A549 (cell line): ENCODE measurements around the gene CEACAM16. TPM values are rescaled to one million over a fixed set of nuclear protein-coding genes. Genes with fewer than 3 reads are reported as not detected.

Source experiments
- ATAC-seq, 2 experiments: fragments of 200-7000 bp in 1 of 2; fragments of >200 bp in 1 of 2; cut with Nextera tagmentation in 1 of 2; cut with Tn5 transposase in 1 of 2; 3 replicates each; pipeline versions ENCODE4 v1.8.0 to v1.9.1; 2018 to 2020; ENCODE audit warnings: mild to moderate bottlenecking in 1 of 2, moderate library complexity in 1 of 2
- CTCF ChIA-PET: fragments of 300-600 bp; sonication (Branson Sonifier 250); formaldehyde crosslinking; extraction: SDS; loops from one replicate; lab custom pipeline; 2021; ENCODE audit warnings: antibody characterized with exemption, inconsistent platforms; lab: Yijun Ruan, JAX
- POLR2A ChIA-PET: fragments of 350-600 bp; formaldehyde crosslinking; extraction: SDS; loops from one replicate; lab custom pipeline; 2021; ENCODE audit warnings: antibody characterized with exemption, inconsistent platforms; lab: Yijun Ruan, JAX
- DNase-seq, 2 experiments: peaks; one replicate each; pipeline versions ENCODE4 v3.0.0 to v3.0.0-alpha.2; 2011 to 2016; ENCODE audit warnings: low read depth in 1 of 2, low spot score in 1 of 2
- FAIRE-seq: peaks from 2 replicates; lab custom pipeline; 2011; peaks lifted over from hg19 to GRCh38; lab: Jason Lieb, UNC
- H3K27ac ChIP-seq, 2 experiments: fragments of >200 bp; sonication (Bioruptor Twin); formaldehyde crosslinking; 3 replicates each; pipeline ENCODE4 v1.5.1; 2016 to 2017
- H3K4me1 ChIP-seq: fragments of >200 bp; sonication (Bioruptor Twin); formaldehyde crosslinking; 3 replicates; pipeline ENCODE4 v1.6.1; 2016
- H3K4me2 ChIP-seq: fragments of >200 bp; sonication (Bioruptor Twin); formaldehyde crosslinking; 3 replicates; pipeline ENCODE4 v1.6.1; 2016
- H3K4me3 ChIP-seq: fragments of >200 bp; sonication (Bioruptor Twin); formaldehyde crosslinking; 3 replicates; pipeline ENCODE4 v1.5.1; 2016
- H3K9me3 ChIP-seq: fragments of >200 bp; sonication (Bioruptor Twin); formaldehyde crosslinking; 3 replicates; pipeline ENCODE4 v1.6.1; 2016
- ATOH8 ChIP-seq: fragments of 250-450 bp; sonication (Bioruptor Pico); IDR thresholded peaks from 2 replicates; pipeline ENCODE4 v1.5.0; 2020; ENCODE audit warnings: low read depth, mild to moderate bottlenecking, moderate library complexity
- CBX8 ChIP-seq: fragments of 200-600 bp; sonication (generic); IDR thresholded peaks from 2 replicates; pipeline ENCODE4 v1.6.1; 2016
- CEBPB ChIP-seq, 2 experiments: fragments of >200 bp in 1 of 2; sonication (Bioruptor Twin) in 1 of 2; formaldehyde crosslinking in 1 of 2; IDR thresholded peaks; 2 replicates each; pipeline ENCODE4 v1.6.1; 2012 to 2016
- E2F6 ChIP-seq: IDR thresholded peaks from 2 replicates; pipeline ENCODE4 v1.6.1; 2012; ENCODE audit warnings: low read depth, borderline replicate concordance
- EHMT2 ChIP-seq: fragments of 200-600 bp; sonication (generic); IDR thresholded peaks from 2 replicates; pipeline ENCODE4 v1.6.1; 2016; ENCODE audit warnings: antibody characterized with exemption, low read depth, mild to moderate bottlenecking, moderate library complexity
- ELK1 ChIP-seq: fragments of 150-350 bp; IDR thresholded peaks from 2 replicates; pipeline ENCODE4 v1.6.1; 2014; ENCODE audit warnings: low read depth, mild to moderate bottlenecking, low read length
- FOSL2 ChIP-seq, 2 experiments: fragments of 450-650 bp in 1 of 2; fragments of >200 bp in 1 of 2; sonication (Bioruptor Twin) in 1 of 2; formaldehyde crosslinking; IDR thresholded peaks; 2 replicates each; pipeline versions ENCODE4 v1.5.0 to v1.6.1; 2016 to 2020; ENCODE audit warnings: mild to moderate bottlenecking in 1 of 2, moderate library complexity in 1 of 2
- GATA3 ChIP-seq: IDR thresholded peaks from 2 replicates; pipeline ENCODE4 v1.6.1; 2012; ENCODE audit warnings: borderline replicate concordance
- HOXB13 ChIP-seq: fragments of 250-450 bp; sonication (Bioruptor Pico); IDR thresholded peaks from 2 replicates; pipeline ENCODE4 v1.5.0; 2020; ENCODE audit warnings: low read depth, mild to moderate bottlenecking, moderate library complexity
- JUN ChIP-seq, 2 experiments: fragments of >200 bp; sonication (Bioruptor Twin); formaldehyde crosslinking; IDR thresholded peaks; 2 replicates in 1 of 2; 3 replicates in 1 of 2; pipeline ENCODE4 v1.6.1; 2016 to 2017
- KDM1A ChIP-seq: fragments of 200-600 bp; sonication (generic); IDR thresholded peaks from 2 replicates; pipeline ENCODE4 v1.6.1; 2016; ENCODE audit warnings: low read depth, mild to moderate bottlenecking
- KDM5A ChIP-seq: fragments of 200-600 bp; sonication (generic); IDR thresholded peaks from 2 replicates; pipeline ENCODE4 v1.6.1; 2016; ENCODE audit warnings: antibody characterized with exemption, mild to moderate bottlenecking
- MAFK ChIP-seq: fragments of 450-650 bp; IDR thresholded peaks from 2 replicates; pipeline ENCODE4 v1.6.1; 2014; ENCODE audit not compliant: partially characterized antibody
- MAX ChIP-seq: IDR thresholded peaks from 2 replicates; pipeline ENCODE4 v1.6.1; 2012
- POLR2A ChIP-seq: IDR thresholded peaks from 2 replicates; pipeline ENCODE4 v1.6.1; 2012; ENCODE audit warnings: mild to moderate bottlenecking, low read length
- RAD21 ChIP-seq, 2 experiments: fragments of >200 bp in 1 of 2; sonication (Bioruptor Twin) in 1 of 2; formaldehyde crosslinking in 1 of 2; IDR thresholded peaks in 1 of 2; conservative IDR thresholded peaks in 1 of 2; 2 replicates in 1 of 2; 3 replicates in 1 of 2; pipeline ENCODE4 v1.6.1; 2012 to 2018; ENCODE audit warnings: inconsistent platforms in 1 of 2
- RFX5 ChIP-seq: fragments of 450-650 bp; IDR thresholded peaks from 2 replicates; pipeline ENCODE4 v1.7.1; 2014; ENCODE audit warnings: antibody characterized with exemption, mild to moderate bottlenecking, moderate library complexity
- USF2 ChIP-seq: fragments of 450-650 bp; IDR thresholded peaks from 2 replicates; pipeline ENCODE4 v1.6.1; 2014; ENCODE audit warnings: antibody characterized with exemption
- ZFP36 ChIP-seq: fragments of 450-650 bp; IDR thresholded peaks from 2 replicates; pipeline ENCODE4 v1.6.1; 2014; ENCODE audit warnings: borderline replicate concordance; ENCODE audit not compliant: partially characterized antibody
- WGBS: methylation state at CpG from one replicate; pipeline ENCODE4 v1.1.6; 2017; ENCODE audit errors: missing lambda C conversion rate; 5-methylcytosine and 5-hydroxymethylcytosine counted together
- polyA plus RNA-seq, 4 experiments: library from polyadenylated mRNA; depleted of rRNA in 3 of 4; stranded (reverse); fragments of >200 nt; fragmentation: RNase III in 1 of 4; extraction: RNeasy Plus Mini Kit Qiagen cat#74134 plus additional on column Dnase treatment in 1 of 4; gene quantifications; 2 replicates in 3 of 4; 3 replicates in 1 of 4; pipeline ENCODE4 v1.2.3, GENCODE V29; 2011 to 2017

Gene CEACAM16
- polyA plus RNA-seq, 2 of the 4 experiments (the other 2 are of a cell fraction): not detected

- 66% methylated on average over 5 of the region's 5 CpGs for WGBS
- Histone ChIP-seq H3K4me1 (peaks cover 40% of the 10 kb centered on the region), H3K9me3 (no peaks in the 10 kb centered on the region), H3K4me3 (no peak overlapping the region), H3K27ac (peak overlapping the region; percentile 61 to 78), H3K4me2 (no peak overlapping the region)
- DNase-seq (no peak), ATAC-seq (peak in 1 of 2 experiments; percentile 56; a peak in 3 of 6 replicates), FAIRE-seq (no peak)
- CTCF ChIA-PET: interaction anchor here (0.7 to 42.5 kb wide), 8 partner anchors 8 to 148 kb away, joined by 3 to 1899 read pairs (median 17); partner anchors contain the start of genes BCAM, BCL3 and CBLC
- no peak for TF ChIP-seq KDM5A
- TF ChIP-seq ZFP36: peak; percentile 84
- TF ChIP-seq USF2: no peak
- POLR2A ChIA-PET: interaction anchor here (0.9 to 2.5 kb wide), 3 partner anchors 8 to 114 kb away, joined by 3 to 9 read pairs (median 7); partner anchors contain the start of gene NECTIN2
Measured at GRCh38 chr19:44731622-44732021, 32.7 kb downstream of the CEACAM16 start.

- CTCF ChIA-PET: interaction anchor here (0.7 to 42.5 kb wide), 8 partner anchors 8 to 149 kb away, joined by 3 to 1899 read pairs (median 17); partner anchors contain the start of genes BCL3 and CBLC
- H3K4me2 ChIP-seq: no peak overlapping the region
- ATAC-seq: peak in 1 of 2 experiments; percentile 40; a peak in 2 of 6 replicates
- TF ChIP-seq RFX5 (no peak), EHMT2 (no peak), ZFP36 (peak; percentile 98), KDM1A (0 out of 2 replicates have a peak, but pooled peaks have one; percentile 27)
- TF ChIP-seq, all 56 proteins: peak for 2
- no peak for FAIRE-seq
- Histone ChIP-seq H3K27ac (peak overlapping the region; percentile 61 to 78), H3K4me1 (peaks cover 42% of the 10 kb centered on the region), H3K9me3 (no peaks in the 10 kb centered on the region), H3K4me3 (no peak overlapping the region)
- POLR2A ChIA-PET: interaction anchor here (0.6 to 2.5 kb wide), 4 partner anchors 9 to 59 kb away, joined by 3 to 9 read pairs (median 6); no protein-coding TSS in a partner anchor
- 86% methylated on average over 11 of the region's 11 CpGs for WGBS
- DNase-seq: no peak
Measured at GRCh38 chr19:44732235-44733014, 33.5 kb downstream of the CEACAM16 start.

- ATAC-seq: no peak
- no peak overlapping the region for H3K4me3 ChIP-seq
- WGBS: 90% methylated on average over 1 of the region's 1 CpG
- no peak overlapping the region for H3K4me2 ChIP-seq
- FAIRE-seq: no peak
- ChIA-PET POLR2A (no interaction called here), CTCF (interaction anchor here (5.1 to 42.5 kb wide), 3 partner anchors 10 to 45 kb away, joined by 30 to 1899 read pairs (median 103); partner anchors contain the start of genes BCL3 and CBLC)
- TF ChIP-seq RAD21 (conservative IDR thresholded peaks at IDR 0.05 in 1 of 2, IDR thresholded peaks at IDR 0.05 in 1 of 2): no peak
- TF ChIP-seq ATOH8 (CRISPR knock-in tag): no peak
- TF ChIP-seq MAX: no peak
- no peak for TF ChIP-seq CBX8
- no peak for TF ChIP-seq ELK1
- TF ChIP-seq POLR2A: no peak
- H3K27ac ChIP-seq: peak overlapping the region; percentile 92 to 99
- no peaks in the 10 kb centered on the region for H3K9me3 ChIP-seq
- peaks cover 50% of the 10 kb centered on the region for H3K4me1 ChIP-seq
- DNase-seq: no peak
Measured at GRCh38 chr19:44734357-44734756, 35.4 kb downstream of the CEACAM16 start.

GRCh38 chr19:44735011-44735410 lies 36.1 kb downstream of the CEACAM16 start:
- H3K9me3 ChIP-seq: no peaks in the 10 kb centered on the region
- peak in 1 of 2 experiments; percentile 52 for DNase-seq
- FAIRE-seq: no peak
- no peak for ATAC-seq
- 65% methylated on average over 5 of the region's 5 CpGs for WGBS
- ChIA-PET POLR2A (no interaction called here), CTCF (interaction anchor here (6.3 to 42.5 kb wide), 2 partner anchors 11 to 38 kb away, joined by 103 to 1899 read pairs; partner anchors contain the start of genes BCL3 and CBLC)
- H3K4me3 ChIP-seq: no peak overlapping the region
- H3K27ac ChIP-seq: peak overlapping the region; percentile 92 to 99
- peak overlapping the region; percentile 2; the same call in 1 of the 3 replicates for H3K4me2 ChIP-seq
- TF ChIP-seq MAFK (peak; percentile 41), E2F6 (peak; percentile 51; the same call in 1 of the 2 replicates), HOXB13 (CRISPR knock-in tag) (peak; percentile 41; the same call in 1 of the 2 replicates), MAX (peak; percentile 55), JUN (IDR thresholded peaks at IDR 0.05) (0 out of 5 replicates have a peak, but pooled peaks of 1 of the 2 experiments have one; percentile 25), FOSL2 (IDR thresholded peaks at IDR 0.05) (peak; percentile 36; the same call in 1 of the 2 replicates), FOSL2 (CRISPR knock-in tag; IDR thresholded peaks at IDR 0.05) (peak; percentile 92), GATA3 (peak; percentile 79; the same call in 1 of the 2 replicates), CEBPB (IDR thresholded peaks at IDR 0.05) (no peak), EHMT2 (no peak), KDM1A (no peak)
- peaks cover 57% of the 10 kb centered on the region for H3K4me1 ChIP-seq
